HEK293 (cell line): ENCODE results near the gene SERPINB13.

ENCODE experiments used
- CTCF ChIA-PET: fragments of 350-600 bp; formaldehyde crosslinking; extraction: SDS; loops from one replicate; lab custom pipeline; 2021; ENCODE audit warnings: antibody characterized with exemption; lab: Yijun Ruan, JAX
- POLR2A ChIA-PET: fragments of 300-600 bp; formaldehyde crosslinking; extraction: SDS; loops from one replicate; lab custom pipeline; 2020; ENCODE audit warnings: antibody characterized with exemption, inconsistent platforms; lab: Yijun Ruan, JAX
- H3K27ac ChIP-seq: fragments of 200-500 bp; sonication (Bioruptor generic); 2 replicates; pipeline ENCODE4 v1.5.1; 2014; ENCODE audit warnings: low read depth, low read length, control low read depth, inconsistent platforms; ENCODE audit errors: extremely low read depth
- H3K36me3 ChIP-seq, 2 experiments: fragments of 200-500 bp in 1 of 2; sonication (Bioruptor generic) in 1 of 2; 1 replicate in 1 of 2; 2 replicates in 1 of 2; pipeline ENCODE4 v1.5.1; 2014 to 2017; ENCODE audit warnings: inconsistent platforms in 2 of 2, low read length in 2 of 2; ENCODE audit not compliant: control insufficient read depth in 2 of 2, insufficient read depth in 1 of 2
- H3K4me1 ChIP-seq: fragments of 200-500 bp; sonication (Bioruptor generic); 2 replicates; pipeline ENCODE4 v1.5.1; 2014; ENCODE audit warnings: mild to moderate bottlenecking, low read length, inconsistent platforms; ENCODE audit not compliant: control insufficient read depth, insufficient read depth
- H3K4me3 ChIP-seq: 2 replicates; pipeline ENCODE4 v1.5.1; 2011; ENCODE audit warnings: low read depth, mild to moderate bottlenecking, control low read depth, low read length, moderate library complexity
- H3K9me3 ChIP-seq: fragments of 200-500 bp; sonication (Bioruptor generic); 2 replicates; pipeline ENCODE4 v1.5.1; 2014; ENCODE audit warnings: low read depth, low read length, inconsistent platforms; ENCODE audit not compliant: control insufficient read depth, insufficient read depth
- EGR2 ChIP-seq: fragments of 450-650 bp; formaldehyde crosslinking; IDR thresholded peaks from 2 replicates; pipeline ENCODE4 v1.5.1; 2016; ENCODE audit warnings: low read depth, missing biosample characterization, missing genetic modification characterization
- KLF9 ChIP-seq: fragments of 450-650 bp; formaldehyde crosslinking; IDR thresholded peaks from 2 replicates; pipeline ENCODE4 v1.5.1; 2016; ENCODE audit warnings: missing biosample characterization, missing genetic modification characterization, low read depth
- MEIS1 ChIP-seq: sonication (generic); formaldehyde crosslinking; IDR thresholded peaks from 2 replicates; pipeline ENCODE4 v1.8.1; 2022; ENCODE audit warnings: missing genetic modification reagents, mild to moderate bottlenecking, borderline replicate concordance
- MYNN ChIP-seq: fragments of 450-650 bp; formaldehyde crosslinking; IDR thresholded peaks from 2 replicates; pipeline ENCODE4 v1.5.1; 2016; ENCODE audit warnings: missing biosample characterization, missing genetic modification characterization, borderline replicate concordance
- ZBTB7A ChIP-seq: fragments of 450-650 bp; formaldehyde crosslinking; IDR thresholded peaks from 2 replicates; pipeline ENCODE4 v1.5.1; 2016; ENCODE audit warnings: low read depth, missing biosample characterization, missing genetic modification characterization
- ZFHX2 ChIP-seq: fragments of 450-650 bp; formaldehyde crosslinking; conservative IDR thresholded peaks from 2 replicates; pipeline ENCODE4 v1.5.1; 2016; ENCODE audit warnings: missing biosample characterization, missing genetic modification characterization
- ZFP41 ChIP-seq: fragments of 450-650 bp; formaldehyde crosslinking; IDR thresholded peaks from 2 replicates; pipeline ENCODE4 v1.5.1; 2016; ENCODE audit warnings: missing biosample characterization, missing genetic modification characterization, borderline replicate concordance
- ZNF121 ChIP-seq: fragments of 450-650 bp; formaldehyde crosslinking; IDR thresholded peaks from 2 replicates; pipeline ENCODE4 v1.5.1; 2016; ENCODE audit warnings: missing biosample characterization, missing genetic modification characterization
- ZNF140 ChIP-seq: fragments of 450-650 bp; formaldehyde crosslinking; IDR thresholded peaks from 2 replicates; pipeline ENCODE4 v1.5.1; 2016; ENCODE audit warnings: missing biosample characterization, missing genetic modification characterization
- ZNF169 ChIP-seq: fragments of 450-650 bp; formaldehyde crosslinking; IDR thresholded peaks from 2 replicates; pipeline ENCODE4 v1.5.1; 2016; ENCODE audit warnings: missing biosample characterization, missing genetic modification characterization
- ZNF174 ChIP-seq: fragments of 450-650 bp; formaldehyde crosslinking; IDR thresholded peaks from 2 replicates; pipeline ENCODE4 v1.5.0; 2017; ENCODE audit warnings: missing biosample characterization, mild to moderate bottlenecking, missing genetic modification characterization
- ZNF311 ChIP-seq: fragments of 450-650 bp; formaldehyde crosslinking; IDR thresholded peaks from 2 replicates; pipeline ENCODE4 v1.5.1; 2017; ENCODE audit warnings: missing biosample characterization, missing genetic modification characterization, borderline replicate concordance
- ZNF341 ChIP-seq: fragments of 450-650 bp; formaldehyde crosslinking; IDR thresholded peaks from 2 replicates; pipeline ENCODE4; 2016; ENCODE audit warnings: low read depth, missing biosample characterization, missing genetic modification characterization
- ZNF555 ChIP-seq: fragments of 450-650 bp; formaldehyde crosslinking; conservative IDR thresholded peaks from 2 replicates; pipeline ENCODE4 v1.5.1; 2017; ENCODE audit warnings: missing biosample characterization, mild to moderate bottlenecking, missing genetic modification characterization, inconsistent platforms
- ZNF560 ChIP-seq: fragments of 450-650 bp; formaldehyde crosslinking; IDR thresholded peaks from 2 replicates; pipeline ENCODE4 v1.5.1; 2017; ENCODE audit warnings: missing biosample characterization, missing genetic modification characterization, borderline replicate concordance
- ZNF621 ChIP-seq: fragments of 450-650 bp; formaldehyde crosslinking; IDR thresholded peaks from 2 replicates; pipeline ENCODE4 v1.5.1; 2017; ENCODE audit warnings: missing biosample characterization, missing genetic modification characterization
- ZNF785 ChIP-seq: fragments of 450-650 bp; formaldehyde crosslinking; IDR thresholded peaks from 2 replicates; pipeline ENCODE4 v1.5.1; 2016; ENCODE audit warnings: missing biosample characterization, missing genetic modification characterization
- TF ChIP-seq, protein P1 (sequence below): fragments of 450-650 bp; formaldehyde crosslinking; IDR thresholded peaks from 2 replicates; pipeline ENCODE4 v1.5.1; 2016; ENCODE audit warnings: missing biosample characterization, missing genetic modification characterization
- TF ChIP-seq, protein P2 (sequence below): fragments of 450-650 bp; formaldehyde crosslinking; IDR thresholded peaks from 2 replicates; pipeline ENCODE4 v1.5.1; 2016; ENCODE audit warnings: missing biosample characterization, missing genetic modification characterization
- TF ChIP-seq, protein P3 (sequence below): fragments of 450-650 bp; formaldehyde crosslinking; IDR thresholded peaks from 2 replicates; pipeline ENCODE4 v1.5.1; 2017; ENCODE audit warnings: missing biosample characterization, missing genetic modification characterization
- TF ChIP-seq, protein P4 (sequence below): fragments of 450-650 bp; formaldehyde crosslinking; IDR thresholded peaks from 2 replicates; pipeline ENCODE4; 2016; ENCODE audit warnings: missing biosample characterization, missing genetic modification characterization
- TF ChIP-seq, protein P5 (sequence below): sonication (generic); formaldehyde crosslinking; IDR thresholded peaks from 2 replicates; pipeline ENCODE4 v1.8.1; 2022; ENCODE audit warnings: mild to moderate bottlenecking, moderate library complexity, missing genetic modification reagents

SERPINB13 gene, protein sequence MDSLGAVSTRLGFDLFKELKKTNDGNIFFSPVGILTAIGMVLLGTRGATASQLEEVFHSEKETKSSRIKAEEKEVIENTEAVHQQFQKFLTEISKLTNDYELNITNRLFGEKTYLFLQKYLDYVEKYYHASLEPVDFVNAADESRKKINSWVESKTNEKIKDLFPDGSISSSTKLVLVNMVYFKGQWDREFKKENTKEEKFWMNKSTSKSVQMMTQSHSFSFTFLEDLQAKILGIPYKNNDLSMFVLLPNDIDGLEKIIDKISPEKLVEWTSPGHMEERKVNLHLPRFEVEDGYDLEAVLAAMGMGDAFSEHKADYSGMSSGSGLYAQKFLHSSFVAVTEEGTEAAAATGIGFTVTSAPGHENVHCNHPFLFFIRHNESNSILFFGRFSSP

DNA sequence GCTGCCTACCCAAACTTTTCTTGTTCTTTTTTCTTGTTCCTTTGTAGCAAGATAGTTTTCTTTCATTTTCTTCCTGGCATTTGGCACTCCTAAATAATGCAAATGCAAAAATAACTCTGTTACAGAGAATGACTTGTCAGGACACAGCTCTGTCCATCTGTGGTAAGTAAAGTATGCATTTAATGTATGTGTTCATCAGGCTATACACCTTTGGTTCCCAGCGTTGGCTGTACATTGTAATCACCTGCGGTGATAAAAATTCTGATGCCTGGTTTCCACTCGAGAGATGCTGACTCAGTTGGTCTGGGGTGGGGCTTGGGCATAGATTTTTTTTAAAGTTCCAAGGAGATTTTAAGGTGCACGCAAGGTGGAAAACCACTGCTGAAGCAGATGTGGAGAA lies at the start of gene SERPINB13:
SERPINB13 (plus strand) TSS at position 378 of the 400 bp plus-strand sequence. CDS start 1,325 bp downstream, outside the sequence.
- H3K4me3 ChIP-seq, result no peak within 1 kb of the TSS
- H3K36me3 ChIP-seq, result no peaks in the 10 kb centered on the region
- CTCF ChIA-PET, result interaction anchor here (0.6 to 2.1 kb wide), 3 partner anchors 9 to 155 kb away, joined by 3 to 10 read pairs (median 3); no protein-coding TSS in a partner anchor

DNA sequence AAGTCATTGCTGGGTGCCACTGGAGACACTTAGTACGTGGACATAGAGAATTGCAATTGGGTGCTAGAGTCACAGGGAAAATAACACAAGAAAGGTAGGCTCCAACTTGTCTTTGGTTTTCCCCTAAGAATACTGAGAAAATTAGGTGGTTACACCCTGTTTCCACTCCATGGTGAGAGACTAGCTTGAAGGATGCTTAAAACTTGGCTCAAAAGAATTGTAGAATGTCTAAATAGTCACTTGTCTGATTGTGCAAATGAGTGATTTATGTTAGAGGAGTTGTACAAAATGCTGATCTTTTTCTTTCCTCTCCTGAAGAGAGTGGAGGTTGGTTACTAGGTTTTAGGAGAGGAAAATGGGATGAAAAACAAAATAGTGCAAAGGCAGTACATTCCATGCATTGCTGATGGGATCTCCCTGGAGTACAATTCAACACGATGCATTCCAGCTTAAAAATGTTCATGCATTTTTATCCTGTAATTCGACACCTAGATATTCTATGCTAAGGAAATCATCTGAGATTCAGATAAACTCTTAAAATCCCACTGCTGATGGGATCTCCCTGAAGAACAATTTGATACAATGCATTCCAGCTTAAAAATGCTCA lies 47.1 kb upstream of the SERPINB13 start:
- Histone ChIP-seq H3K9me3 (no peaks in the 10 kb centered on the region), H3K4me1 (peaks cover 2% of the 10 kb centered on the region; the same call in 1 of the 2 replicates), H3K4me3 (no peak overlapping the region), H3K36me3 (no peaks in the 10 kb centered on the region), H3K27ac (no peak overlapping the region)
- CTCF ChIA-PET, result interaction anchor here (0.9 to 3.8 kb wide), 3 partner anchors 7 to 38 kb away, joined by 3 to 9 read pairs (median 4); no protein-coding TSS in a partner anchor
- POLR2A ChIA-PET, result no interaction called here
- TF ChIP-seq, protein P1, sequence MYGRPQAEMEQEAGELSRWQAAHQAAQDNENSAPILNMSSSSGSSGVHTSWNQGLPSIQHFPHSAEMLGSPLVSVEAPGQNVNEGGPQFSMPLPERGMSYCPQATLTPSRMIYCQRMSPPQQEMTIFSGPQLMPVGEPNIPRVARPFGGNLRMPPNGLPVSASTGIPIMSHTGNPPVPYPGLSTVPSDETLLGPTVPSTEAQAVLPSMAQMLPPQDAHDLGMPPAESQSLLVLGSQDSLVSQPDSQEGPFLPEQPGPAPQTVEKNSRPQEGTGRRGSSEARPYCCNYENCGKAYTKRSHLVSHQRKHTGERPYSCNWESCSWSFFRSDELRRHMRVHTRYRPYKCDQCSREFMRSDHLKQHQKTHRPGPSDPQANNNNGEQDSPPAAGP (tag by site-specific recombination), result no peak
- TF ChIP-seq ZNF174 (tag by site-specific recombination) (no peak), ZFHX2 (no peak), ZNF560 (tag by site-specific recombination) (no peak)
- TF ChIP-seq, protein P2, sequence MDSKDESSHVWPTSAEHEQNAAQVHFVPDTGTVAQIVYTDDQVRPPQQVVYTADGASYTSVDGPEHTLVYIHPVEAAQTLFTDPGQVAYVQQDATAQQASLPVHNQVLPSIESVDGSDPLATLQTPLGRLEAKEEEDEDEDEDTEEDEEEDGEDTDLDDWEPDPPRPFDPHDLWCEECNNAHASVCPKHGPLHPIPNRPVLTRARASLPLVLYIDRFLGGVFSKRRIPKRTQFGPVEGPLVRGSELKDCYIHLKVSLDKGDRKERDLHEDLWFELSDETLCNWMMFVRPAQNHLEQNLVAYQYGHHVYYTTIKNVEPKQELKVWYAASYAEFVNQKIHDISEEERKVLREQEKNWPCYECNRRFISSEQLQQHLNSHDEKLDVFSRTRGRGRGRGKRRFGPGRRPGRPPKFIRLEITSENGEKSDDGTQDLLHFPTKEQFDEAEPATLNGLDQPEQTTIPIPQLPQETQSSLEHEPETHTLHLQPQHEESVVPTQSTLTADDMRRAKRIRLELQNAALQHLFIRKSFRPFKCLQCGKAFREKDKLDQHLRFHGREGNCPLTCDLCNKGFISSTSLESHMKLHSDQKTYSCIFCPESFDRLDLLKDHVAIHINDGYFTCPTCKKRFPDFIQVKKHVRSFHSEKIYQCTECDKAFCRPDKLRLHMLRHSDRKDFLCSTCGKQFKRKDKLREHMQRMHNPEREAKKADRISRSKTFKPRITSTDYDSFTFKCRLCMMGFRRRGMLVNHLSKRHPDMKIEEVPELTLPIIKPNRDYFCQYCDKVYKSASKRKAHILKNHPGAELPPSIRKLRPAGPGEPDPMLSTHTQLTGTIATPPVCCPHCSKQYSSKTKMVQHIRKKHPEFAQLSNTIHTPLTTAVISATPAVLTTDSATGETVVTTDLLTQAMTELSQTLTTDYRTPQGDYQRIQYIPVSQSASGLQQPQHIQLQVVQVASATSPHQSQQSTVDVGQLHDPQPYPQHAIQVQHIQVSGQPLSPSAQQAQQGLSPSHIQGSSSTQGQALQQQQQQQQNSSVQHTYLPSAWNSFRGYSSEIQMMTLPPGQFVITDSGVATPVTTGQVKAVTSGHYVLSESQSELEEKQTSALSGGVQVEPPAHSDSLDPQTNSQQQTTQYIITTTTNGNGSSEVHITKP, result no peak

More for the DNA sequence above, at the start of gene SERPINB13:
- TF ChIP-seq ZNF621 (tag by site-specific recombination) (no peak), ZNF140 (tag by site-specific recombination) (no peak), ZNF311 (tag by site-specific recombination) (no peak), ZNF555 (tag by site-specific recombination) (no peak), ZNF341 (tag by site-specific recombination) (no peak), ZFP41 (tag by site-specific recombination) (no peak)
- TF ChIP-seq, protein P3, sequence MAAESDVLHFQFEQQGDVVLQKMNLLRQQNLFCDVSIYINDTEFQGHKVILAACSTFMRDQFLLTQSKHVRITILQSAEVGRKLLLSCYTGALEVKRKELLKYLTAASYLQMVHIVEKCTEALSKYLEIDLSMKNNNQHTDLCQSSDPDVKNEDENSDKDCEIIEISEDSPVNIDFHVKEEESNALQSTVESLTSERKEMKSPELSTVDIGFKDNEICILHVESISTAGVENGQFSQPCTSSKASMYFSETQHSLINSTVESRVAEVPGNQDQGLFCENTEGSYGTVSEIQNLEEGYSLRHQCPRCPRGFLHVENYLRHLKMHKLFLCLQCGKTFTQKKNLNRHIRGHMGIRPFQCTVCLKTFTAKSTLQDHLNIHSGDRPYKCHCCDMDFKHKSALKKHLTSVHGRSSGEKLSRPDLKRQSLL, result no peak
- POLR2A ChIA-PET, result no interaction called here
- H3K9me3 ChIP-seq, result no peaks in the 10 kb centered on the region
- no peak within 1 kb of the TSS for H3K27ac ChIP-seq
- H3K4me1 ChIP-seq, result no peaks in the 10 kb centered on the region

DNA sequence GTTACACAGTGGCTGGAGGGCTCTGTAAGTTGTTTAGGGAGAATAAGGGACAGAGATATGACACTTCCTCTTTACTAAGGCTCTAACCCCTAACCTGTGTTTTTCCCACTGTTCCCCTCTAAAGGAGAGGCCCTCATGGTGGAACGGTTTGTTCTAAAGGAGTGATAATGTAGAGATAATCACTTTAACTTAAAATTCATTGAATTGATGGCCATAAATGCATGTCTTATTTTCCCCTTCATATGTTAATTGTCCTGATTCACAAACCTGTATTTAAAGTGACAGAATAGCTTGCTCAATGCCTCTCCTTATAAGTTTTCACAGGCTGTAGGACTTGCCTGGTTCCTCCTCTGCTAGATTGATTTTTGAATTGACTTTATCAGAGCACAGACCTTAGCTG lies 45.1 kb upstream of the SERPINB13 start, which contains the start of gene SERPINB12:
SERPINB12 (plus strand) TSS at position 301 of the 400 bp plus-strand sequence. CDS start 13,791 bp downstream, outside the sequence.
- Histone ChIP-seq H3K9me3 (no peaks in the 10 kb centered on the region), H3K27ac (no peak within 1 kb of the TSS), H3K4me3 (no peak within 1 kb of the TSS), H3K4me1 (peaks cover 6% of the 10 kb centered on the region; the same call in 1 of the 2 replicates), H3K36me3 (no peaks in the 10 kb centered on the region)
- POLR2A ChIA-PET, result no interaction called here
- CTCF ChIA-PET, result interaction anchor here (1.1 to 2.5 kb wide), 3 partner anchors 24 to 304 kb away, joined by 4 to 9 read pairs (median 5); no protein-coding TSS in a partner anchor
- TF ChIP-seq ZBTB7A (tag by site-specific recombination) (no peak), MEIS1 (CRISPR knock-in tag) (no peak), ZNF785 (tag by site-specific recombination) (no peak), KLF9 (tag by site-specific recombination) (no peak), EGR2 (tag by site-specific recombination) (no peak), ZNF121 (tag by site-specific recombination) (no peak), MYNN (tag by site-specific recombination) (no peak), ZNF169 (tag by site-specific recombination) (no peak)
- TF ChIP-seq, protein P4, sequence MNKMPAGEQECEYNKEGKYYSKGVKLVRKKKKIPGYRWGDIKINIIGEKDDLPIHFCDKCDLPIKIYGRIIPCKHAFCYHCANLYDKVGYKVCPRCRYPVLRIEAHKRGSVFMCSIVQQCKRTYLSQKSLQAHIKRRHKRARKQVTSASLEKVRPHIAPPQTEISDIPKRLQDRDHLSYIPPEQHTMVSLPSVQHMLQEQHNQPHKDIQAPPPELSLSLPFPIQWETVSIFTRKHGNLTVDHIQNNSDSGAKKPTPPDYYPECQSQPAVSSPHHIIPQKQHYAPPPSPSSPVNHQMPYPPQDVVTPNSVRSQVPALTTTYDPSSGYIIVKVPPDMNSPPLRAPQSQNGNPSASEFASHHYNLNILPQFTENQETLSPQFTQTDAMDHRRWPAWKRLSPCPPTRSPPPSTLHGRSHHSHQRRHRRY, result no peak
- TF ChIP-seq, protein P5, sequence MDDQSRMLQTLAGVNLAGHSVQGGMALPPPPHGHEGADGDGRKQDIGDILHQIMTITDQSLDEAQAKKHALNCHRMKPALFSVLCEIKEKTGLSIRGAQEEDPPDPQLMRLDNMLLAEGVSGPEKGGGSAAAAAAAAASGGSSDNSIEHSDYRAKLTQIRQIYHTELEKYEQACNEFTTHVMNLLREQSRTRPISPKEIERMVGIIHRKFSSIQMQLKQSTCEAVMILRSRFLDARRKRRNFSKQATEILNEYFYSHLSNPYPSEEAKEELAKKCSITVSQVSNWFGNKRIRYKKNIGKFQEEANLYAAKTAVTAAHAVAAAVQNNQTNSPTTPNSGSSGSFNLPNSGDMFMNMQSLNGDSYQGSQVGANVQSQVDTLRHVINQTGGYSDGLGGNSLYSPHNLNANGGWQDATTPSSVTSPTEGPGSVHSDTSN, result no peak
